ENCODE measurements around the gene HLA-DMB. TPM values are rescaled to one million over a fixed set of nuclear protein-coding genes. Genes with fewer than 3 reads are reported as not detected.

The HLA-DMB gene
- total and polyA plus RNA-seq, 10 of the 15 experiments (the other 5 are each of a cell fraction or from before 2014, with no cell fraction given), result 114 to 173 (median 150) TPM

GRCh38 chr6:32970413-32971241 lies 29.8 kb upstream of the HLA-DMB start (continued):
- TF ChIP-seq NR2C1 (IDR thresholded peaks at IDR 0.05), result no peak
- TF ChIP-seq RUNX3 (IDR thresholded peaks at IDR 0.05; ENCODE audit: low read length), result no peak
- no peak for TF ChIP-seq ZBTB4 (CRISPR knock-in tag; IDR thresholded peaks at IDR 0.05)
- TF ChIP-seq JUND (IDR thresholded peaks at IDR 0.05; ENCODE audit: low read depth, low read length), result no peak
- TF ChIP-seq ESRRA (IDR thresholded peaks at IDR 0.05; ENCODE audit: low read length), result peak; percentile 39; the same call in 1 of the 2 replicates
- TF ChIP-seq NBN (IDR thresholded peaks at IDR 0.05), result peak; percentile 25; the same call in 1 of the 2 replicates
- TF ChIP-seq POLR2AphosphoS2 (IDR thresholded peaks at IDR 0.05; ENCODE audit: low read depth, low read length), result peak; percentile 18; the same call in 1 of the 2 replicates
- no peak for TF ChIP-seq NR2C2 (IDR thresholded peaks at IDR 0.05; ENCODE audit: borderline replicate concordance, control insufficient read depth, insufficient read length, low read depth)
- TF ChIP-seq MLLT1 (IDR thresholded peaks at IDR 0.05), result no peak
- peak; percentile 47 for TF ChIP-seq GATAD2B (conservative IDR thresholded peaks at IDR 0.05; ENCODE audit: low read depth)
- TF ChIP-seq PRDM15 (CRISPR knock-in tag; IDR thresholded peaks at IDR 0.05), result peak; percentile 33; the same call in 1 of the 2 replicates
- TF ChIP-seq ZNF687 (IDR thresholded peaks at IDR 0.05), result no peak
- TF ChIP-seq BCL3 (IDR thresholded peaks at IDR 0.05; ENCODE audit: borderline replicate concordance, insufficient read depth, low read depth, low read length, poor library complexity, severe bottlenecking), result peak; percentile 11
- TF ChIP-seq FOXK2 (IDR thresholded peaks at IDR 0.05), result no peak

Data from GM12878 (cell line).